HG02943 (cell line): Measurements from ENCODE around the gene JARID2.

Source experiments
- ATAC-seq: cut with Tn5 transposase; IDR thresholded peaks from one replicate; pipeline ENCODE4 v1.9.1; 2021; ENCODE audit warnings: mild to moderate bottlenecking, low read depth, moderate library complexity; ENCODE audit not compliant: unreplicated experiment

The JARID2 gene

DNA sequence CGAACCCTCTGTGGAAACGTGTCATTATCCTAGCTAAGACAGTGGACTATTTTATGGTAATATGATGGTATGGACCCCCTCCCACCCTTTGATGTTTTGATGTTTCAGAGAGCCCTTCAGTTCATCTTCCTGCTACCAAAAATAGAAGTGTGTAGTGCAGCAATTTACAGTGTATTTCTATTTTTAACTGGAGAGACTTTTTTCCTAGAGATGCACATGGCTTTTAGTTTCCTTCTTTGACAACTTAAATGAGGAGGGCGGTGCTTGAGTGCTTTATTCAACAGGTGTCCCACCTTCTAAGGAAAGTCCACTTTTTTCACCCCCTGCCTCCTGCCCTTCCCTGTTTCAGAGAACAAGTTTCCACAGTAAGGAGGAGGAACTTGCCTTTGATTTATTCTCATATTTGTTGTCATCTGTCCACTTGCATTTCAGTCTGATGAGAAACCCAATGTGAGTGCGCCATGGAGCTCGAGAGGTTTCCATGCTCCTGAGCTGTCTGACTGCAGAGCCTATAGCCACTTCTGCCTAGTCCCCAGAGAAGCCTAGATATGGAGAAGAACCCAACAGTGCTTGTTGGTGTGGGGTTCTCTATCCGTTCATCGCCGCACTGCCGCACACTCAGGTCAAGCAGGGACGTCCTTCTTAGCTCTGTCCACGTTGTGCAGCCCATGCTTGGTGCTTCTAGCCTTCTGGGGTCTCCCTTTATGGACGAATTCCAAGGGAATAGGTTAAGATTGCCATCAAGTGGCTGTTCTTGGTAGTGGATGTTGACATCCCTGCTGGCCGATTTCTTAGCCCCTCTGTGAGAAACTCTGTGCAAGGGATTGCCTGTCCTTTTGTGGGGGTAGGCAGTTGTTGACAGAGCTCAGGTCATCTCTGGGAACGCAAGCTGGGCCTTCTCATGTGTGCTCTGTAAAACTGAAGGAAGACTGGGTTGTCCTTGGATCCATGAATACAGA, 144.2 kb downstream of the JARID2 start:
- ATAC-seq = no peak

DNA sequence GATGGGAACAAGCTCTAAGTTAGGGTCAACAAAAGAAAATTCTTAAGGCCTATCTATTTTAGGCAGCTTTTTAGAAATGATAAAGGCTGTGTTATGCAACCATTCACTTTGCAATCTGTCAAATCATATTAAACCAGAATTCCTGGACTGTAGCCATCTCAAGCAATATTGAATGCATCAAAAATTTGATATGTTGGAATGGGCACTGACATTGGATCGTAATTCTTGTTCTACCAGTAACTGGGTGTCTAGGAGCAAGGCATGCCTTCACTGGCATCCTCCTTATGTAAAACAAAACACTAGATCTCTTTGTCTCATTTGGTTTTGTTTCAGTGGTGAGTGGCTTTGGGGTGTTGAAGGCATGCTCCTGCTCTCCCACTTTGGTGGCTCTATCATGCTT, 145.6 kb downstream of the JARID2 start:
- no peak for ATAC-seq

DNA sequence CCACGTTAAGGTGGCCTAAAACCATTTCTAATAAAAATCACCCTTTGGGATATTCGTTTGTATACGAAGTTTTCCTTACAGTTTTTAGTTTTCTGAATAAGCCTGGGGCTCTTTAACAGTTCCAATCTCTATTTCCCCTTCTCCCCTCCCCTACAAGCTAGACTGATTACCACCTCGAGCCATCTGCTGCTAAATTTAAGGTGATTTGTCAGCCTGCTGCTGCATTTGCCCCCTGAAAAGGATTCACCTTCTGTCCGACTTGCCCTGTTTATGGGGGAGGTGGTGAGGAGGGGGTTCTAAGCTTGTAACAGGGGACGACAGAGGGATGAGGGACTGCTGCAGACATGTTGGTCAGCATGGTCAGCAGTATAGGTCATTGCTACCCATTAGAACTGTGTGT, 146.3 kb downstream of the JARID2 start:
- no peak for ATAC-seq

DNA sequence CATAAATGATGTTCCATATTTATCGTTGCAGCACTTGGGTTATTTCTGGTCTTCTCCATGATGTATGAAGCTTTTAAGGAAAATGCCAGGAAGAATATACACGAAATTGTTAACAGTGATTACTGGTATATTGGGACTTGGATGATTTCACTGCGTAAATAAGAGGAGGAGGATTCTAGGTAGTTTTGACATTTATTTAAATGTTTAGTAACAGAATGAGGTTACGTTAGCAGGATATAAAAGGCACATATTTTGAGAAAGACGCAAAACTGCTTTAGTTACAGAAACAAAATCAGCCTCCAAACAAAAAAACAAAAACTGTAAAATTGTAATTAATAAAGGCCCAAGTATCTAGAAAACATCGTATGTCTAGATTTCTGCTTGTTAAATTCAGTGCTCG, 147.7 kb downstream of the JARID2 start:
- ATAC-seq = no peak

DNA sequence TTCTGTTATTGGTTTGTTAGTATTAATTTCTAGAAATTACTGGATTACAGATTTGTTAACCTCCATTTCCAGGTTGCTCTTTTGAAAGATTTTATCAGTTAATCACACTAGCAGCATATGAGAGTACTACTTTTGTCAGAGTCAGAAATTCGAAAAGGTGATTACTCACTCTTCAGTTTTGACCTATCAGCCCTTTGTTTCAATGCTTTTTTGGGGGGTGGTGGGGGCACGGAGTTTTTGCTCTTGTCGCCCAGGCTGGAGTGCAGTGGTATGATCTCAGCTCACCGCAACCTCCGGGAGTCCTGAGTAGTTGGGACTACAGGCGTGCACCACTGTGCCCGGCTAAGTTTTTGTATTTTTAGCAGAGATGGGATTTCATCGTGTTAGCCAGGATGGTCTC, 149.2 kb downstream of the JARID2 start:
- ATAC-seq = no peak

DNA sequence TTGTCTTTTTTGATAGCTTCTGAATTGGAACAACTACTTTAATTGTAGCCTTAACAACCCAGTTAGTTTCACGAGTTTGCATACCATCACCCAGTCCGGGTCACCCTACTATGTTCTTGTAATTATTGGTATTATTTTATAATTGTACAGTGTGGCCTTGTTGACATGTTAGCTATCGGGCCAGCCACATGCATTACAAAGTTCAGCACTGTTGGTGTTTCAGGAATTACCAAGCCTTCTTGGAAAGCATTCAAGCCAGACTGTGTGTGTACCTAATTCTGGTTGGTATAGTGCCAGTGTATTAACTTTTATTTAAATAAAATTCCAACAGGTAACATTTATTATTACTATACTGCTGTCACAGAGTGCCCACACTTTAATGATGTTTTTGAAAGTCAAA, 150.9 kb downstream of the JARID2 start:
- ATAC-seq = no peak

DNA sequence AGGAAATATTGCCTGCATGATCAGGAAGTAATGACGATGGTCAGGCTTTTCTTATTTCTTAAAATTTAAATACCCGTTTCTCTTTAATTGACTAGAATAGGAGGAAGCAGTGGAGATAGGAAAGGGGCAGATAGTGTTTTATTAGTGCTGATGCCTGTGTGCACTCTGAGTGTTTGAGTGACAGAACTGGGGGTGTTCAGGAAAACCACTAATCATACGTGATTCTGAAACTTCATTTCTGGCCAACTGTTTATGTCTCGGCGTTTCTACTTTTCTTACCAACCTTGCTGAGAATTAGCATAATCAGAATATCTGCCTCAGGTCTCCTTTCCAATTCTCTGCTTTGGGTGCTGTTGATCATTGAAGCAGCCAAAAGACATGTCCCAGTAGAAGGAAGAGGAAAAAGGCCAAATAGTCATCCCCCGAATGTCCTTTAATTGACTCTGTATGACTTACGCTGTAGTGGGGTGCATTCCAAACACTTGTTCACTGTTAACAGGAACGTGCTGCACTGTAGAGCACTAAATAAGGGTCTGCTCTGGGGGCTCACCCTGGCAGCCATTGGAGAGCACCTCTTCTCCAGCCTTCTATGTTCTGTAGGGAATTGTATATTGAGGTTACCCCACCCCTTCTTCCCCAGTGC, 152.9 kb downstream of the JARID2 start:
- ATAC-seq = no peak

DNA sequence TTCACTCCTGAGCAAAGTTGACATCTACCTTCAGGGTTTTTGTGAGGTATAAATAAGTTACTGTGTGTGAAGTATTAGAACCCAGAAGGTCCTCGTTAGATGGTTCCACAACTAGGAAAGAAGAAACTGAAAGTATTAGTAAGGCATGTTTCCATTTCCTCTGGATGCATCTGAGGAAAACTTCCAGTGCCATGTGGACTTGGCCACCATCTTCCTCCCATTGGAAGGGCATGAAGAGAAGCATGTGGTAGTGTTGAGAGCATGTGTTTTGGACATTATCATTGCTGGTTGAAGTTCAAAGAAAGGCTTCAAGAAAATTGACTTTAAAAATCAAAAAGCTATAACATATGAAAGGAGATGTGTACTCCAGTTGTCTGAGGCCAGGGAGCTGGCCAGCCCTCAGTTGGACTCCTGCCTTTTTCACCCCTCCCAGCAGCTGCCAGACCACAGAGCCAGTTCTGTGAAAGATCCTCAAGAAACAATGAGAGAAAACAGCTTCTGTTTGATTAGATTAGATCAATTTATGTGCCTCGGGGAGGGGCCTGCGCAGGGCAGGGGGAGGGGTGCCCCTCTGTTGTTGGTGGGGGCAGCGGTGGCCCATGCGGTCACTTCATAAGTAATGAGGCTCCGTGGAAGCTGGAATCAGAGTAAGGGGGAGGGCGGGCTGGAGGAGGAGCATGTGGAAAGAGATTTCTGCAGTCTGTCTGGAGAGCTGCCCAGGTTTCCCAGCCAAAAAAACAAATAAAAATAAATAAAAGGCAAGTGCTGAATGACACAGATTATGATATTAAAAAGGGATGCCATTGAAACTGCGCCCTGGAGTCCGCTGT, 154.0 kb downstream of the JARID2 start:
- ATAC-seq = no peak

DNA sequence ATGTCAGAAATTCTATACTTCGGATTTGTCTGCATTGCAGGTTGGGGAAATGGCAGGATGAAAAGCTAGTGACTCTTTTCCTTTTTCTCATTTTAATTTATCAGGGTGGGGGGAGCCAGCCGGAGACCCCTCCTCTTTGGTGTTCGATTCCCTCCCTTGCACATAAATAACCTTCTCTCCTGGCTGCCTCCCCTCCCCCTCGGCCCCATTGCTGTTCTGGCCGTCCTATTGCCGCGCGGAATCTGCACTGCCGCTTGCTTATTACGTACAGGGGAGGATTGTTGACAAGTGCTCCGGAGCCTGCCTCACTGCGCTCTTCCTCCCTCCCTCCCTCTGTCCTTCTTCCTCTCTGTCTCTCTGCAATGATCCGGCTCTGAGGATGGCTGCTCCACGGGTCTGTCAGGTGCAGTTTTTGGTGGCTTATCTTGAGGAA, 154.7 kb downstream of the JARID2 start:
- no peak for ATAC-seq

DNA sequence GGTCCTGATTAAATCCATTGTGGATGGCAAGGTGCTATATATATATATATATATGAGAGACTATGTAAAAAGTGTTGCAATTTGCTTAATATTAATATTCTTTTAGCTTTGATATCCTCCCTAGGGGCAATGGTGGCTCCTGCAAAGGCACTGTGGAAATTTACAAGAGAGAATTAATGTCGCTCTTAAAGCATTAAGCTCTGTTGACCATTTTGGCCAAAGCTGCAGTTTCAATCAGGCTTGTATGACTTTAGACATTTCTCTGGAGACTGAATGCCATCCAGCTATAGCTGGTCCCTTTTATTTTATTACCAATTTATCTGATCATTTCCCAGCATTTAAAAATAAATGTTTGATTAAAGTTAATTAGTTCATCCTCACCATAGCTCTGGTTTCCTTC, 155.3 kb downstream of the JARID2 start:
- ATAC-seq = no peak

DNA sequence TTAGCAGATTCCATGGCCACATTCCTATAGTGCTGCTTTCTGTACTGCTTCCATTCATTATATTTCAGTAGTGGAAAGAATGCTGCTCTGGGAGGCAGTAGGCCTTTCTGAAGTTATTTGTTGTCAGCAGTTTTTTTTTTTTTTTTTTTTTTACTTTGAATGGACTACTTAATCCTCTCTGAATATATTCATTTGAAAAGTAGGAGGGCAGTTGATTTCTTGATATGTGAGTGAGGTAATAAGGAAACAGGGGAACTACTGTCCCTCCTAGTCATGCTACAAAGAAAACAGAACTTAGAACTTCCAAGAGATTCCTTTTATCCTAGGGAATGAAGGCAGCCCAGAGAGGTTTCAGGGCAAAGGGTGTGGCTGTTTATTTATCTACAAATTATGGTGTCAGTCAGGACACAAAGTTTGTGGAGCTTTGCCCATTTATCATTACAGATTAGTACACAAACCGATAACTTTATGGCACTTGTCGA, 155.9 kb downstream of the JARID2 start:
- ATAC-seq = no peak

DNA sequence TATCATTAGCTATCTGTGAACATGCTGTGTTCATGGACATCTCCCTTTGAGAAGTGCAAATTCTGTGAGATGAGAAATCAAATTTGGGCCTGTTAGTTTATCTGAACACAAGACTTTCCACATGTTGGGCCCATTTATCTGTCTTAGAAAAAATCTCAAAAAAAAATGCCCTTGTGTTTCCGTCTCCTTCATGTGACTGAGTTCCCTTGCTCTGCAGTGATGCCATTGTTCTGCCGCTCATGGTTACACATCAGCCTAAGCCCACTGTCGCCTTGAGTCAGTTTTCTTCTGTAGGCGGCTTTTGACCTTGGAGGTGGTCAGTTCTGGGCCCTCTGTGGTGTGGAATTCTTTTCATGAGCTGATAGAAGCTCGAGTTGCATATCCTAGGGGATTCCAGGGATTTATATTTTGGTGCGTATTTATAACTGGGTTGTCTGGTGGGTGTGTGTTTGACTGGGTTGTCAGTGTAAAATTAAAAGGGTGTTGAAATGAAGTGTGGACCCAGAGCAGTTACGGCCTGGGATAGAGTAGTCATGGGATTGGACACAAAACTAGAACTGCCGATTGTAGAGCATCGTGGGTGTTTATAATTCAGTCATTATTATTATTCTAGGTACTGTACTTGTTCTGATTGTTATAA, 156.7 kb downstream of the JARID2 start:
- ATAC-seq = no peak

DNA sequence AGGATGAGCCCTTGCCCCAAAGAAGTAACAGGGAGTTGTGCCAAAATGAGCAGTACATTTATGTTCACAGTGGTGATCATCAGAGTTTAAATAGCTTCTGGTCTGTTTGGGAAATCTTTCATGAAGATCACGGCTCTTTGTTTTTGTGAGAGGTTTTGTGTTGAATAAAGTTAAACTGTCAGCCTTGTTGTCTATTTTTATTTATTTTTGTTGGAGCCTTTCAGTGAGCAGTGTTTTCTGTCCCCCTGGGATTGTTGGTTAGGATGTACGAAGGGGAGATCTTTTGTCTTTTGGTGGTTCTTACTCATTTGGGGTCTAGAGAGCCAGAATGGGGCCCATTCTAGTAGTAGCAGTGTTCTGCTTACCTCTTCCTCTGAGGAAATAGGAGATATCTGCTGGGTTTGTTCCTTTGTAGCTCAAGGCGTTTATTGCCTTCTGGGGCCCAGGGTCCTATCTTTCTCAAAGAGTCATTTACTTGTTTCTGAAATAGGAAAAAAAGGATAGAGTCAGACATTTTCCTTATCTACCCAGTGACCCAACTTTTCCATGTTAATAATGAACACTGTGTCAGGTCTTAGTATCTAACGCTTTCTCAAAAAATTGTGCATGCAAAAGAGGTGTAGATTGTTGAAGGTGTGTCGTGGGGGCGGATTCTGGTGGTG, 157.4 kb downstream of the JARID2 start:
- no peak for ATAC-seq

DNA sequence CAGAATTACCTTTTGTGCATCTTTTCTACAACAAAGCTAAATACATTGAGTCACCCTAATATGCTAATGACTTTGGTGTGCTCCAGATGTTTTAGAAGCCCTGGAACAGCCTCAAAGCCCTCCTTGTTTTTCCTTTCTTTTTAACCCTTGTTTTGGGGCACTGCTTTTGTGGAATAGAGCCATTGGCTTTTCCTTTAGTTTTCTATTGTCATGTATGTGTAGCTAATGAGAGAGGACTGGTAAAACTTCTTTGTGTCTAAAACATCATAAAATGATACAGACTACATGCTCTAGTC, 158.8 kb downstream of the JARID2 start:
- no peak for ATAC-seq

DNA sequence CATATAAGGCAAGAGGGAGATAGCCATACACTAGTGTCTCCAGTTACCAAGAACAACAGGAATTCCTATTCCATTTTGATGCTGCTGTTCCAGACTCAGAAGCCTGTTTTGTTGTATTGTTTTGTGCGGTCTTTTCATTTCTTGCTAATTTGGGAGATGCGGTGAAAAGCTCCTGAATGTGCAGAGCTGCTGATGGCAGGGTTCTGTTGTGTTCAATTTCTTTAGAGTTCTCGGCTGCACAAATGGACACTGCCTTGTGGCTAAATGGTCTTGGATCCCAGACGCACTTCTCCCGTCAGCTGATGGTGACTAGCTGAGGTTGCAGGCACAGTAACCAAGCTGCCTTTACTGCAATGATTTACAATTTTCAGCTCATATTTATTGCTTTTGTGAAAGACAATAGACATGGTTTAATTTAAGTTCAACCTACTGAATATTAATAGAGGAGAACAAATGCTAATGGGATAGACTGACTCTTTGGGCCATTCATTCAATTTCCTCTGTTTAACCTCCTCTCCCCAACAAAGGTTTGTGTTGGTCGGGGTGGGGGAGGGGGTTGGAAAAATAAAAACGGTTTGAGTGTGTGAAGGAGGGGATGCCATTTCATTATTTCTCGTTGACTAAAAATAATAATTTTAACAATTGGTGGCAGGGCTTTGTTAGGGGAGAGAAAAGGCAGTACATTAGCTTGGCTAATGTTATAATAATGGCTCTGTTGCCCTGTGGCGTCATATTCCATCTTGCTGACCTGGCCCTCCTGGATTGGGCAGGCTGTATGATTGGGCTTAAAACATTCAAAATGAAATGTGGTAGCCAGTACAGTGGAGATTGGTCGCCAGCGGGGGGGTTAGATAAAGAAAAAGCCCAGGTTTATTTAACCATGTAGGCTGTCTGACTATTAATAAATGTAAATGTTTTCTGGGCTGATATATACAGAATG, 159.5 kb downstream of the JARID2 start:
- no peak for ATAC-seq

DNA sequence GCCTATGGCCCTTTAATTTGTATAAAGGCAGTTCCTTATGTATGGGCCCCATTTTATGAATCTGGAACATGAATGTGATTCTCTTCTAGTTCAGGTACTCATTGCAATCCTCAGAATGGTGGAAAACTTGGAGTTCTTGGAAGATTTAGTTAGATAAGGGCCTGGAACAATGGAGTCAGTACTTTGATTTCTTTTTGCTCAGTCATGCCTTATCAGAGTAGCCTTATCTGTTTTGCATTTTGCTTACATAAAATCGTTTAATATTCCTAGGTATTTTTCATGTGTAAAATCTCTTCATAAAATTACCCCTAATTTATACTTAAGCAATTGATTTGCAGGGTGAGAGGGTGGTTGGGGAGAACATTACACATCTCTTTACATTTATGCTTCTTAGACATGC, 160.6 kb downstream of the JARID2 start:
- ATAC-seq = no peak

DNA sequence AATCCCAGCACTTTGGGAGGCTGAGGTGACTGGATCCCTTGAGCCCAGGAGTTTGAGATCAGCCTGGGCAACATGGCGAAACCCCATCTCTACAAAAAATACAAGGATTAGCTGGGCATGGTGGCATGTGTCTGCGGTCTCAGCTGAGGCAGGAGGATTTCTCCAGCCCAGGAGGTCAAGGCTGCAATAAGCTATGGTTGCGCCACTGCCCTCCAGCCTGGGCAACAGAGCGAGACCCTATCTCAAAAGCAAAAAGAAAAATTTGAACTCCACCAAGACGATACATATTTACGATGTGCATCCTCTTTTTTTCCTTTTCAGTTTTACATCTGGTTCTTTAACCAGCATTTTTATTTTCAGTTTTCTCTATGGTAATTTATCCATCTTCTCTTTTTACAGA, 162.1 kb downstream of the JARID2 start:
- ATAC-seq = no peak

DNA sequence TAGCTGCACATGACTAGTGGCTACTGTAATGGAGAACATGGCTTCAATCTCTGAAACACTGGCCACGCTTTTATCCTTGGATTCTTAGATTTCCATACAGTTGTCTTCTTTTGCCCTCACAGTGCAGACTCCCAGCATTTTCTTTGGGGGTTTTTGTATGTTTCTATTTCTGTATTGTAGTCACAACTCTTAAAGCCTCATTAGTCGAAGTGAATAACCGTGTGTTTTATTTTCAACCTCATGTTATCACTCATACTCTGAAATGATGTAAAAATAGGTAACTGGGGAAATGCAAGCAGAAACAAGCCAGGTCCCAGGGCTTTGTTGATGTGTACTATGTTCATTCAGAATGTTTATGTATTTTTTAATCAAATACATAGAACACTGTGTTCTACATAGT, 162.9 kb downstream of the JARID2 start:
- no peak for ATAC-seq
